H9 (cell line): ENCODE results near the gene CCDC116. TPM values are rescaled to one million over a fixed set of nuclear protein-coding genes. Genes with fewer than 3 reads are reported as not detected.

ENCODE experiments used
- DNase-seq: peaks from one replicate; pipeline ENCODE4 v3.0.0-alpha.2; 2017
- H2AFZ ChIP-seq: one replicate; pipeline ENCODE4 v1.6.1; 2013; ENCODE audit warnings: mild to moderate bottlenecking, low read length, control low read depth, moderate library complexity
- H2AK5ac ChIP-seq: 2 replicates; pipeline ENCODE4 v1.6.1; 2013; ENCODE audit warnings: low read length, control low read depth, mixed read lengths; ENCODE audit not compliant: insufficient read length
- H2BK120ac ChIP-seq: one replicate; pipeline ENCODE4 v1.6.1; 2013; ENCODE audit warnings: low read depth, mild to moderate bottlenecking, low read length, control low read depth, inconsistent platforms; ENCODE audit not compliant: poor library complexity, severe bottlenecking
- H2BK12ac ChIP-seq: 2 replicates; pipeline ENCODE4 v1.6.1; 2013; ENCODE audit warnings: low read length, control low read depth, mixed read lengths, low read depth; ENCODE audit not compliant: insufficient read length
- H2BK15ac ChIP-seq: 2 replicates; pipeline ENCODE4 v1.6.1; 2013; ENCODE audit warnings: low read depth, low read length, control low read depth
- H2BK20ac ChIP-seq: one replicate; pipeline ENCODE4 v1.6.1; 2013; ENCODE audit warnings: low read depth, mild to moderate bottlenecking, low read length, control low read depth, inconsistent platforms; ENCODE audit not compliant: poor library complexity, severe bottlenecking
- H2BK5ac ChIP-seq: 2 replicates; pipeline ENCODE4 v1.6.1; 2013; ENCODE audit warnings: low read length, control low read depth, mixed read lengths; ENCODE audit not compliant: insufficient read length
- H3K14ac ChIP-seq: 2 replicates; pipeline ENCODE4 v1.6.1; 2013; ENCODE audit warnings: low read length, control low read depth; ENCODE audit not compliant: insufficient read depth
- H3K18ac ChIP-seq: 2 replicates; pipeline ENCODE4 v1.6.1; 2013; ENCODE audit warnings: low read depth, mild to moderate bottlenecking, mixed read lengths, low read length, control low read depth; ENCODE audit not compliant: insufficient read length
- H3K23ac ChIP-seq: 2 replicates; pipeline ENCODE4 v1.6.1; 2013; ENCODE audit warnings: low read length, control low read depth, mixed read lengths, low read depth; ENCODE audit not compliant: insufficient read length
- H3K23me2 ChIP-seq: 2 replicates; pipeline ENCODE4 v1.6.1; 2013; ENCODE audit warnings: low read depth, mild to moderate bottlenecking, mixed read lengths, low read length, control low read depth; ENCODE audit not compliant: insufficient read length, poor library complexity, severe bottlenecking
- H3K27ac ChIP-seq: 2 replicates; pipeline ENCODE4 v1.5.1; 2013; ENCODE audit warnings: low read length, control low read depth, mixed read lengths, low read depth; ENCODE audit not compliant: insufficient read length
- H3K27me3 ChIP-seq: 2 replicates; pipeline ENCODE4 v1.6.1; 2013; ENCODE audit warnings: low read length, control low read depth, inconsistent platforms; ENCODE audit not compliant: insufficient read depth
- H3K4ac ChIP-seq: 2 replicates; pipeline ENCODE4 v1.6.1; 2013; ENCODE audit warnings: low read depth, mild to moderate bottlenecking, control low read depth, inconsistent platforms, low read length, moderate library complexity
- H3K4me1 ChIP-seq: 2 replicates; pipeline ENCODE4 v1.6.1; 2013; ENCODE audit warnings: low read length, control low read depth, inconsistent platforms; ENCODE audit not compliant: insufficient read depth
- H3K4me2 ChIP-seq: 2 replicates; pipeline ENCODE4 v1.6.1; 2013; ENCODE audit warnings: low read length, control low read depth, mixed read lengths; ENCODE audit not compliant: insufficient read length, insufficient read depth
- H3K56ac ChIP-seq: 2 replicates; pipeline ENCODE4 v1.6.1; 2013; ENCODE audit warnings: low read depth, mild to moderate bottlenecking, mixed read lengths, low read length, control low read depth; ENCODE audit not compliant: insufficient read length
- H3K79me1 ChIP-seq: 2 replicates; pipeline ENCODE4 v1.6.1; 2013; ENCODE audit warnings: low read depth, mild to moderate bottlenecking, moderate library complexity, low read length, control low read depth, inconsistent platforms; ENCODE audit not compliant: insufficient read depth, poor library complexity, severe bottlenecking
- H3K79me2 ChIP-seq: 2 replicates; pipeline ENCODE4 v1.6.1; 2013; ENCODE audit warnings: low read length, control low read depth, inconsistent platforms; ENCODE audit not compliant: insufficient read depth
- H3K9ac ChIP-seq: 2 replicates; pipeline ENCODE4 v1.6.1; 2013; ENCODE audit warnings: low read length, control low read depth, mixed read lengths; ENCODE audit not compliant: insufficient read length; ENCODE audit errors: extremely low read depth
- H3K9me3 ChIP-seq: one replicate; pipeline ENCODE4 v1.6.1; 2013; ENCODE audit warnings: low read depth, low read length, inconsistent platforms; ENCODE audit not compliant: control insufficient read depth
- H3T11ph ChIP-seq: one replicate; pipeline ENCODE4 v1.6.1; 2013; ENCODE audit warnings: mild to moderate bottlenecking, low read length, control low read depth, inconsistent platforms
- H4K20me1 ChIP-seq: one replicate; pipeline ENCODE4 v1.6.1; 2013; ENCODE audit not compliant: control insufficient read depth, insufficient read length, insufficient read depth
- H4K5ac ChIP-seq: 2 replicates; pipeline ENCODE4 v1.6.1; 2013; ENCODE audit warnings: low read depth, mild to moderate bottlenecking, mixed read lengths, low read length, control low read depth; ENCODE audit not compliant: insufficient read length
- H4K8ac ChIP-seq: replicated peaks from 2 replicates; pipeline ENCODE4 v1.6.1; 2013; ENCODE audit warnings: low read length, control low read depth, mixed read lengths, low read depth; ENCODE audit not compliant: insufficient read length
- H4K91ac ChIP-seq: 2 replicates; pipeline ENCODE4 v1.6.1; 2013; ENCODE audit warnings: low read depth, mild to moderate bottlenecking, moderate library complexity, mixed read lengths, low read length, control low read depth; ENCODE audit not compliant: insufficient read length
- H3K27ac Mint-ChIP-seq, 3 experiments: 2 replicates in 2 of 3; 3 replicates in 1 of 3; pipeline ENCODE4 v1.8.0; 2020 to 2021; ENCODE audit warnings: mixed read lengths in 3 of 3, mild to moderate bottlenecking in 1 of 3, moderate library complexity in 1 of 3
- H3K27me3 Mint-ChIP-seq: 2 replicates; pipeline ENCODE4 v1.8.0; 2021; ENCODE audit warnings: low read depth, mild to moderate bottlenecking, moderate library complexity, mixed read lengths
- H3K36me3 Mint-ChIP-seq, 3 experiments: 2 replicates in 2 of 3; 3 replicates in 1 of 3; pipeline ENCODE4 v1.8.0; 2020 to 2021; ENCODE audit warnings: low read depth in 3 of 3, mixed read lengths in 3 of 3; ENCODE audit not compliant: insufficient read depth in 1 of 3
- H3K4me1 Mint-ChIP-seq, 2 experiments: 2 replicates each; pipeline ENCODE4 v1.8.0; 2020; ENCODE audit warnings: mixed read lengths in 2 of 2
- H3K4me3 Mint-ChIP-seq, 2 experiments: 2 replicates in 1 of 2; 3 replicates in 1 of 2; pipeline ENCODE4 v1.8.0; 2020 to 2021; ENCODE audit warnings: mild to moderate bottlenecking in 2 of 2, mixed read lengths in 2 of 2, moderate library complexity in 1 of 2
- H3K9me3 Mint-ChIP-seq, 2 experiments: 2 replicates in 1 of 2; 3 replicates in 1 of 2; pipeline ENCODE4 v1.8.0; 2020; ENCODE audit warnings: mild to moderate bottlenecking in 2 of 2, mixed read lengths in 2 of 2, moderate library complexity in 1 of 2
- CTCF ChIP-seq: fragments of 200-600 bp; sonication (generic); conservative IDR thresholded peaks from 3 replicates; pipeline ENCODE4 v1.8.0; 2021; ENCODE audit warnings: antibody characterized with exemption, mild to moderate bottlenecking
- WGBS: extraction: QIAGEN DNeasy Blood & Tissue Kit; methylation state at CpG from one replicate; pipeline ENCODE4 v1.1.7; 2013; ENCODE audit warnings: missing lambda C conversion rate, low lambda C conversion rate, mixed read lengths; ENCODE audit not compliant: insufficient read length; ENCODE audit errors: extremely low coverage; 5-methylcytosine and 5-hydroxymethylcytosine counted together
- total RNA-seq: library from RNA; stranded (reverse); gene quantifications from 2 replicates; pipeline ENCODE4 v1.2.1, GENCODE V29; 2021

Gene CCDC116
- total RNA-seq, 1 experiment from 2014 or later, result 0.63 TPM

GRCh38 chr22:21641789-21642583 lies 9.4 kb downstream of the CCDC116 start, which contains the start of gene SDF2L1:
Gene SDF2L1, plus strand, starts transcription at chr22:21642302. Its CDS starts 35 bp downstream, at chr22:21642337.
- Histone ChIP-seq H3K9ac (peak within 1 kb of the TSS; percentile 51), H4K5ac (no peak within 1 kb of the TSS), H4K91ac (no peak within 1 kb of the TSS), H3K79me1 (no peaks in the 10 kb centered on the region), H3K4me1 (peaks cover 2% of the 10 kb centered on the region; the same call in 1 of the 2 replicates), H3K23ac (no peak within 1 kb of the TSS), H2BK12ac (no peak within 1 kb of the TSS), H3K9me3 (no peaks in the 10 kb centered on the region), H3K14ac (0 out of 2 replicates have a peak within 1 kb of the TSS, but pooled peaks have one; percentile 21), H3T11ph (no peak within 1 kb of the TSS), H2BK5ac (no peak within 1 kb of the TSS), H2AFZ (no peak within 1 kb of the TSS), H3K18ac (peak within 1 kb of the TSS; percentile 9), H2AK5ac (no peak within 1 kb of the TSS), H3K56ac (no peak within 1 kb of the TSS), H3K23me2 (peaks cover 7% of the 10 kb centered on the region), H3K27me3 (no peaks in the 10 kb centered on the region; the same call in 1 of the 2 replicates), H2BK20ac (no peak within 1 kb of the TSS), H2BK15ac (no peak within 1 kb of the TSS), H2BK120ac (no peak within 1 kb of the TSS), H3K79me2 (no peaks in the 10 kb centered on the region), H3K4me2 (peak within 1 kb of the TSS; percentile 57), H3K27ac (no peak within 1 kb of the TSS), H4K20me1 (no peaks in the 10 kb centered on the region), H3K4ac (no peak within 1 kb of the TSS), H4K8ac (no peak within 1 kb of the TSS)
- peak within 1 kb of the TSS; percentile 78 to 89 for H3K4me3 Mint-ChIP-seq
- no peak for TF ChIP-seq CTCF
- H3K27ac Mint-ChIP-seq, result peak within 1 kb of the TSS in 1 of 3 experiments; percentile 50; a peak in 2 of 7 replicates
- no peaks in the 10 kb centered on the region for H3K9me3 Mint-ChIP-seq
- peaks cover 13% of the 10 kb centered on the region for H3K27me3 Mint-ChIP-seq
- peaks cover 14 to 17% of the 10 kb centered on the region in 2 experiments for H3K4me1 Mint-ChIP-seq
- DNase-seq, result peak; percentile 99
- WGBS, result no CpG with 5 or more reads among the region's 76 CpGs
- peaks cover 10 to 25% (median 17%) of the 10 kb centered on the region in 3 experiments; a peak in 6 of 7 replicates for H3K36me3 Mint-ChIP-seq
